IMR-90 (cell line): ENCODE data around the gene CUBN. TPM values are rescaled to one million over a fixed set of nuclear protein-coding genes. Genes with fewer than 3 reads are reported as not detected.

Experiments used
- ATAC-seq: fragments of 200-7000 bp; cut with Tn5 transposase; 2 replicates; pipeline ENCODE4 v1.9.1; 2020; ENCODE audit warnings: low read depth, mild to moderate bottlenecking, moderate library complexity
- BruUV-seq: library from RNA; stranded (reverse); fragments of 400-500 nt; replicated peaks from 2 replicates; lab custom pipeline; 2021; lab: Mats Ljungman, UMichigan
- CTCF ChIA-PET: fragments of 300-600 bp; formaldehyde crosslinking; extraction: SDS; loops from one replicate; lab custom pipeline; 2021; ENCODE audit warnings: antibody characterized with exemption; lab: Yijun Ruan, JAX
- POLR2A ChIA-PET: fragments of 300-600 bp; sonication (Branson Sonifier 250); formaldehyde crosslinking; loops from one replicate; lab custom pipeline; 2022; ENCODE audit warnings: antibody characterized with exemption; ENCODE audit not compliant: unreplicated experiment; lab: Charles Lee
- DNase-seq: peaks from one replicate; pipeline ENCODE4 v3.0.0; 2013
- H2AFZ ChIP-seq: replicated peaks from 2 replicates; pipeline ENCODE3; 2013; ENCODE audit warnings: low read length, mild to moderate bottlenecking; ENCODE audit not compliant: poor library complexity
- H2AK5ac ChIP-seq: 2 replicates; pipeline ENCODE4 v1.6.1; 2013; ENCODE audit warnings: low read depth, low read length, inconsistent platforms
- H2AK9ac ChIP-seq: replicated peaks from 2 replicates; pipeline ENCODE3; 2013; ENCODE audit warnings: mild to moderate bottlenecking, low read depth, low read length, moderate library complexity; ENCODE audit not compliant: poor library complexity
- H2BK120ac ChIP-seq: 2 replicates; pipeline ENCODE4 v1.6.1; 2013; ENCODE audit warnings: low read depth, low read length, inconsistent platforms
- H2BK15ac ChIP-seq: 3 replicates; pipeline ENCODE4 v1.6.1; 2013; ENCODE audit warnings: low read depth, low read length, inconsistent platforms
- H2BK20ac ChIP-seq: 2 replicates; pipeline ENCODE4 v1.6.1; 2013; ENCODE audit warnings: low read depth, mild to moderate bottlenecking, inconsistent platforms, low read length, moderate library complexity
- H2BK5ac ChIP-seq: 2 replicates; pipeline ENCODE4 v1.6.1; 2013; ENCODE audit warnings: mild to moderate bottlenecking, low read depth, low read length, inconsistent platforms; ENCODE audit not compliant: poor library complexity, severe bottlenecking
- H3K14ac ChIP-seq: replicated peaks from 2 replicates; pipeline ENCODE4 v1.6.1; 2013; ENCODE audit warnings: low read depth, low read length, inconsistent platforms
- H3K18ac ChIP-seq: 2 replicates; pipeline ENCODE4 v1.6.1; 2013; ENCODE audit warnings: low read depth, low read length, control low read depth
- H3K23ac ChIP-seq: 2 replicates; pipeline ENCODE4 v1.6.1; 2013; ENCODE audit warnings: low read depth, low read length, inconsistent platforms
- H3K27ac ChIP-seq: 2 replicates; pipeline ENCODE4 v1.5.1; 2013; ENCODE audit warnings: mild to moderate bottlenecking, control low read depth, low read length; ENCODE audit not compliant: insufficient read depth
- H3K27me3 ChIP-seq: 2 replicates; pipeline ENCODE4 v1.6.1; 2013; ENCODE audit warnings: low read length; ENCODE audit not compliant: control insufficient read depth, insufficient read depth
- H3K36me3 ChIP-seq: 2 replicates; pipeline ENCODE4 v1.6.1; 2013; ENCODE audit warnings: low read length, mixed read lengths; ENCODE audit not compliant: control insufficient read depth, insufficient read depth
- H3K4ac ChIP-seq: 2 replicates; pipeline ENCODE4 v1.6.1; 2013; ENCODE audit warnings: low read depth, low read length, inconsistent platforms
- H3K4me1 ChIP-seq: 2 replicates; pipeline ENCODE4 v1.6.1; 2013; ENCODE audit warnings: low read length, mixed read lengths; ENCODE audit not compliant: control insufficient read depth, insufficient read depth
- H3K4me2 ChIP-seq: 2 replicates; pipeline ENCODE4 v1.6.1; 2013; ENCODE audit warnings: low read depth, mild to moderate bottlenecking, control low read depth, low read length, moderate library complexity
- H3K4me3 ChIP-seq: 2 replicates; pipeline ENCODE4 v1.5.1; 2013; ENCODE audit warnings: low read depth, mild to moderate bottlenecking, control low read depth, low read length, moderate library complexity; ENCODE audit not compliant: insufficient read depth
- H3K56ac ChIP-seq: 2 replicates; pipeline ENCODE4 v1.6.1; 2013; ENCODE audit warnings: low read length, inconsistent platforms; ENCODE audit not compliant: insufficient read depth; ENCODE audit errors: extremely low read depth
- H3K79me1 ChIP-seq, 2 experiments: 2 replicates each; pipeline ENCODE4 v1.6.1; 2013; ENCODE audit warnings: low read length in 2 of 2, inconsistent platforms in 1 of 2, low read depth in 1 of 2
- H3K9ac ChIP-seq: 2 replicates; pipeline ENCODE4 v1.6.1; 2013; ENCODE audit warnings: low read depth, low read length, control low read depth
- H3K9me1 ChIP-seq: 2 replicates; pipeline ENCODE4 v1.6.1; 2013; ENCODE audit warnings: low read length, inconsistent platforms; ENCODE audit not compliant: insufficient read depth
- H3K9me3 ChIP-seq: 2 replicates; pipeline ENCODE4 v1.6.1; 2013; ENCODE audit warnings: low read length; ENCODE audit not compliant: control insufficient read depth, insufficient read depth
- H4K20me1 ChIP-seq: 2 replicates; pipeline ENCODE4 v1.6.1; 2013; ENCODE audit warnings: low read length, inconsistent platforms; ENCODE audit not compliant: insufficient read depth
- H4K5ac ChIP-seq: 2 replicates; pipeline ENCODE4 v1.6.1; 2013; ENCODE audit warnings: mild to moderate bottlenecking, low read depth, low read length, control low read depth
- H4K8ac ChIP-seq, 2 experiments: 2 replicates each; pipeline ENCODE4 v1.6.1; 2013; ENCODE audit warnings: low read depth in 2 of 2, low read length in 2 of 2, control low read depth in 1 of 2, inconsistent platforms in 1 of 2
- H4K91ac ChIP-seq: 2 replicates; pipeline ENCODE4 v1.6.1; 2013; ENCODE audit warnings: low read depth, low read length, inconsistent platforms; ENCODE audit not compliant: insufficient read depth
- FOS ChIP-seq: fragments of 150-350 bp; IDR thresholded peaks from 2 replicates; pipeline ENCODE4 v1.6.1; 2016; ENCODE audit warnings: low read depth, low read length
- POLR2A ChIP-seq: IDR thresholded peaks from 2 replicates; pipeline ENCODE4 v1.6.1; 2012; ENCODE audit warnings: mild to moderate bottlenecking, low read depth, low read length
- RAD21 ChIP-seq: IDR thresholded peaks from 2 replicates; pipeline ENCODE4 v1.6.1; 2012; ENCODE audit warnings: low read length, improper control_type of control experiment
- RFX5 ChIP-seq: IDR thresholded peaks from 2 replicates; pipeline ENCODE4 v1.8.0; 2012; ENCODE audit warnings: low read depth, mild to moderate bottlenecking, low read length, moderate library complexity
- SMC3 ChIP-seq: fragments of 150-350 bp; IDR thresholded peaks from 2 replicates; pipeline ENCODE4 v1.6.1; 2016; ENCODE audit warnings: low read depth, mild to moderate bottlenecking, antibody characterized with exemption, low read length, moderate library complexity
- WGBS, 2 experiments: methylation state at CpG; one replicate each; pipeline versions ENCODE4 v1.1.5 to v1.1.7; 2013; ENCODE audit warnings: missing lambda C conversion rate in 2 of 2; ENCODE audit not compliant: insufficient read length in 1 of 2; ENCODE audit errors: extremely low coverage in 2 of 2; 5-methylcytosine and 5-hydroxymethylcytosine counted together
- dilution Hi-C: fragments of 300-500 bp; cut with HindIII; formaldehyde crosslinking; loops from one replicate; pipeline ENCODE4 v1.14.3; 2018; ENCODE audit warnings: low sequenced_read_pairs; ENCODE audit not compliant: unreplicated experiment
- in situ Hi-C: fragments of 300-500 bp; cut with MboI; formaldehyde crosslinking; loops from 3 replicates; pipeline ENCODE4 v1.14.3; 2019; ENCODE audit warnings: low sequenced_read_pairs, inconsistent platforms, mixed read lengths
- intact Hi-C: fragments of 100-400 bp; cut with micrococcal nuclease; formaldehyde crosslinking; loops from 2 replicates; pipeline ENCODE4 v1.10.0; 2022
- polyA plus RNA-seq, 3 experiments: library from polyadenylated mRNA; depleted of rRNA; stranded (reverse); fragments of >200 nt; gene quantifications; 2 replicates each; pipeline ENCODE4 v1.2.3, GENCODE V29; 2012; ENCODE audit warnings: low replicate concordance in 1 of 3
- total RNA-seq: library from RNA; depleted of rRNA; stranded (reverse); fragments of >200 nt; gene quantifications from 2 replicates; pipeline ENCODE4 v1.2.3, GENCODE V29; 2012

The CUBN gene
- total and polyA plus RNA-seq, 2 of the 4 experiments (the other 2 are of a cell fraction): 0.19 to 0.54 TPM

DNA sequence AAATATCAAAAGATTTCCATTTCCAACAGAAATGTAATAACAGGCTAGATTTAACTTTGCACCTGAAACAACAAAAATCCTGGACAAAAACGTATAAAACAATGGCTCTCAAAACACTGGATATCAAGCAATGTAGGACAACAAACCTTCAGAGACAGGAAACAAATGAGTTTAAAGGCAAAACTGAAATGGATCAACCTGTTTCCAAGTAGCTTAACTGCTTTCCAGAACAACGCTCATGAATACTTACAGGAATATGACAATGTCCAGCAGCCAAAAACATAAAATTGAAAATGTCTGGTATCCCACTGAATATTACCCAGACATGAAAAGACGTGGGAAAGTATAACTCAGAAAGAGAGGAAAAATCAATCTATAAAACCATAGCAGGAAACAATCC is 62.8 kb downstream of the CUBN start:
- H3K9ac ChIP-seq: no peak overlapping the region
- in situ Hi-C loops: no loop called here
- peaks cover 8% of the 10 kb centered on the region; the same call in 1 of the 2 replicates for H3K9me1 ChIP-seq
- H2AFZ ChIP-seq: no peak overlapping the region
- no peak overlapping the region; the same call in 1 of the 2 replicates for H3K23ac ChIP-seq
- H2BK120ac ChIP-seq: peak overlapping the region; percentile 13; the same call in 1 of the 2 replicates
- dilution Hi-C loops: no loop called here
- BruUV-seq: no TSS peak
- ATAC-seq (no peak), DNase-seq (no peak)
- no peak overlapping the region for H3K56ac ChIP-seq
- no peaks in the 10 kb centered on the region for H3K9me3 ChIP-seq
- H3K36me3 ChIP-seq: no peaks in the 10 kb centered on the region
- no peak overlapping the region for H2BK5ac ChIP-seq
- H4K5ac ChIP-seq: 0 out of 2 replicates have a peak overlapping the region, but pooled peaks have one; percentile 13
- H3K4ac ChIP-seq: peak overlapping the region; percentile 2; the same call in 1 of the 2 replicates
- CTCF ChIA-PET: no interaction called here
- peaks cover 13% of the 10 kb centered on the region for H3K4me1 ChIP-seq
- H2AK9ac ChIP-seq: no peak overlapping the region
- POLR2A ChIA-PET: no interaction called here
- no peak overlapping the region for H3K4me3 ChIP-seq
- no peak overlapping the region; a peak in 1 of 4 replicates for H4K8ac ChIP-seq
- no peaks in the 10 kb centered on the region for H4K20me1 ChIP-seq
- no peak overlapping the region for H3K4me2 ChIP-seq
- no peak for TF ChIP-seq RAD21
- TF ChIP-seq RFX5: no peak
- no peak for TF ChIP-seq FOS
- TF ChIP-seq SMC3: no peak
- TF ChIP-seq POLR2A: no peak
- H2AK5ac ChIP-seq: no peak overlapping the region
- H3K14ac ChIP-seq: no peak overlapping the region
- peak overlapping the region; percentile 11 for H2BK20ac ChIP-seq
- H2BK15ac ChIP-seq: peak overlapping the region; percentile 19; the same call in 1 of the 3 replicates
- H3K27ac ChIP-seq: no peak overlapping the region
- intact Hi-C loops: loop anchor here (1.0 kb wide), 1 partner anchor 8 kb away; no protein-coding TSS in a partner anchor
- peak overlapping the region; percentile 64; the same call in 1 of the 2 replicates for H3K18ac ChIP-seq
- H3K79me1 ChIP-seq: peaks cover 0 to 14% of the 10 kb centered on the region in 2 experiments; a peak in 1 of 4 replicates
- no CpG with 5 or more reads among the region's 3 CpGs for WGBS, 2 experiments
- no peaks in the 10 kb centered on the region for H3K27me3 ChIP-seq
- no peak overlapping the region for H4K91ac ChIP-seq
